SK-N-SH treated with all-trans-retinoic acid at 6 μM for 48 hours (cell line): ENCODE measurements around the gene MITF.

Experiments used
- ATAC-seq: fragments of 200-7000 bp; cut with Tn5 transposase; 3 replicates; pipeline ENCODE4 v1.9.1; 2020; ENCODE audit warnings: mild to moderate bottlenecking, moderate library complexity
- ARNTL ChIP-seq: fragments of 450-650 bp; formaldehyde crosslinking; IDR thresholded peaks from 2 replicates; pipeline ENCODE4 v1.5.0; 2020; ENCODE audit warnings: low read depth, mild to moderate bottlenecking, moderate library complexity, borderline replicate concordance
- BACH2 ChIP-seq: fragments of 250-450 bp; sonication (Bioruptor Pico); IDR thresholded peaks from 2 replicates; pipeline ENCODE4 v1.9.0; 2021; ENCODE audit warnings: mild to moderate bottlenecking, borderline replicate concordance
- ESRRG ChIP-seq: fragments of 250-450 bp; sonication (Bioruptor Pico); IDR thresholded peaks from 2 replicates; pipeline ENCODE4 v1.6.1; 2021; ENCODE audit warnings: mild to moderate bottlenecking
- GLIS3 ChIP-seq: fragments of 250-450 bp; sonication (Bioruptor Pico); IDR thresholded peaks from 2 replicates; pipeline ENCODE4 v1.5.0; 2020; ENCODE audit warnings: mild to moderate bottlenecking, moderate library complexity
- ISL1 ChIP-seq: fragments of 250-450 bp; sonication (Bioruptor Pico); IDR thresholded peaks from 2 replicates; pipeline ENCODE4 v2.1.2; 2022; ENCODE audit warnings: mild to moderate bottlenecking, moderate library complexity
- OSR1 ChIP-seq: fragments of 250-450 bp; sonication (Bioruptor Pico); IDR thresholded peaks from 2 replicates; pipeline ENCODE4 v1.8.0; 2022; ENCODE audit warnings: moderate library complexity, mild to moderate bottlenecking, inconsistent platforms
- POU6F1 ChIP-seq: fragments of 250-450 bp; sonication (Bioruptor Pico); IDR thresholded peaks from 2 replicates; pipeline ENCODE4 v1.8.0; 2021; ENCODE audit warnings: low read depth, mild to moderate bottlenecking, moderate library complexity, borderline replicate concordance
- RARB ChIP-seq: fragments of 250-450 bp; sonication (Bioruptor Pico); IDR thresholded peaks from 2 replicates; pipeline ENCODE4 v1.8.0; 2021; ENCODE audit warnings: mild to moderate bottlenecking, moderate library complexity
- SNAI2 ChIP-seq: fragments of 250-450 bp; sonication (Bioruptor Pico); IDR thresholded peaks from 2 replicates; pipeline ENCODE4 v1.5.0; 2020; ENCODE audit warnings: mild to moderate bottlenecking, moderate library complexity
- TCF4 ChIP-seq: fragments of 250-450 bp; sonication (Bioruptor Pico); IDR thresholded peaks from 2 replicates; pipeline ENCODE4 v1.8.0; 2021; ENCODE audit warnings: mild to moderate bottlenecking, moderate library complexity, borderline replicate concordance
- TOX ChIP-seq: fragments of 250-450 bp; sonication (Bioruptor Pico); IDR thresholded peaks from 2 replicates; pipeline ENCODE4 v1.8.0; 2021; ENCODE audit warnings: mild to moderate bottlenecking, moderate library complexity, borderline replicate concordance
- ZC3H10 ChIP-seq: fragments of 250-450 bp; sonication (Bioruptor Pico); IDR thresholded peaks from 2 replicates; pipeline ENCODE4 v1.5.1; 2021; ENCODE audit warnings: mild to moderate bottlenecking, moderate library complexity
- ZFP3 ChIP-seq: fragments of 250-450 bp; sonication (Bioruptor Pico); IDR thresholded peaks from 2 replicates; pipeline ENCODE4 v1.5.0; 2020; ENCODE audit warnings: mild to moderate bottlenecking, moderate library complexity
- ZNF565 ChIP-seq: fragments of 450-650 bp; formaldehyde crosslinking; conservative IDR thresholded peaks from 2 replicates; pipeline ENCODE4 v1.5.0; 2020; ENCODE audit warnings: low read depth, mild to moderate bottlenecking, moderate library complexity
- ZNF8 ChIP-seq: fragments of 450-650 bp; formaldehyde crosslinking; IDR thresholded peaks from 2 replicates; pipeline ENCODE4 v1.5.0; 2020; ENCODE audit warnings: mild to moderate bottlenecking, moderate library complexity
- TF ChIP-seq, protein P1 (sequence below): fragments of 250-450 bp; sonication (Bioruptor Pico); IDR thresholded peaks from 2 replicates; pipeline ENCODE4 v1.5.1; 2021; ENCODE audit warnings: mild to moderate bottlenecking, moderate library complexity
- TF ChIP-seq, protein P2 (sequence below): fragments of 250-450 bp; sonication (Bioruptor Pico); IDR thresholded peaks from 2 replicates; pipeline ENCODE4 v1.5.0; 2020; ENCODE audit warnings: mild to moderate bottlenecking, moderate library complexity
- TF ChIP-seq, protein P3 (sequence below): fragments of 250-450 bp; sonication (Bioruptor Pico); IDR thresholded peaks from 2 replicates; pipeline ENCODE4 v1.5.1; 2020; ENCODE audit warnings: low read depth, mild to moderate bottlenecking, moderate library complexity

Gene MITF

DNA sequence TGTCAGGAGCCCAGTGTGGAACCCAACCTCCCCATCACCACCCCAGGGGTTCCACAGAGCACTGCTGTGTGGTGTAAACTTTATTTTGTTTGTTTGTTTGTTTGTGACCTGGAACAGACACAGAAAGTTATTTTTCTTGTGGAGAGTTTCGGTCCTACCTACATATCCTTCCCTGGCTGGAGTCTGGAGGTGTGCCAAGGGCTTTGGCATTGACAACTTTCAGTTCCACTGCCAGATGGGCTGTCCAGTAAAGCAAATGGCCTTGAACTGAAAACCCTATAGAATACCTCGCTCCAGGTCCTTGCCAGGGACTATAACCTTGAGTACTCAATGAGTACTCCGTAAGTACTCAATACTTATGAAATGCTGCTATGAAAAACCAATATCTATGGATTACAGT is 103.5 kb downstream of the MITF start:
- TF ChIP-seq ARNTL (CRISPR knock-in tag) (no peak), TOX (CRISPR knock-in tag) (no peak), ISL1 (no peak), ZFP3 (CRISPR knock-in tag) (no peak)
- ATAC-seq: no peak

- no peak for TF ChIP-seq ZC3H10 (CRISPR knock-in tag)
- TF ChIP-seq, protein P1, sequence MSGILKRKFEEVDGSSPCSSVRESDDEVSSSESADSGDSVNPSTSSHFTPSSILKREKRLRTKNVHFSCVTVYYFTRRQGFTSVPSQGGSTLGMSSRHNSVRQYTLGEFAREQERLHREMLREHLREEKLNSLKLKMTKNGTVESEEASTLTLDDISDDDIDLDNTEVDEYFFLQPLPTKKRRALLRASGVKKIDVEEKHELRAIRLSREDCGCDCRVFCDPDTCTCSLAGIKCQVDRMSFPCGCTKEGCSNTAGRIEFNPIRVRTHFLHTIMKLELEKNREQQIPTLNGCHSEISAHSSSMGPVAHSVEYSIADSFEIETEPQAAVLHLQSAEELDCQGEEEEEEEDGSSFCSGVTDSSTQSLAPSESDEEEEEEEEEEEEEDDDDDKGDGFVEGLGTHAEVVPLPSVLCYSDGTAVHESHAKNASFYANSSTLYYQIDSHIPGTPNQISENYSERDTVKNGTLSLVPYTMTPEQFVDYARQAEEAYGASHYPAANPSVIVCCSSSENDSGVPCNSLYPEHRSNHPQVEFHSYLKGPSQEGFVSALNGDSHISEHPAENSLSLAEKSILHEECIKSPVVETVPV (CRISPR knock-in tag): no peak
- no peak for TF ChIP-seq GLIS3 (CRISPR knock-in tag)
- no peak for TF ChIP-seq OSR1 (CRISPR knock-in tag)
- no peak for TF ChIP-seq RARB
- no peak for TF ChIP-seq BACH2 (CRISPR knock-in tag)
- TF ChIP-seq, protein P2, sequence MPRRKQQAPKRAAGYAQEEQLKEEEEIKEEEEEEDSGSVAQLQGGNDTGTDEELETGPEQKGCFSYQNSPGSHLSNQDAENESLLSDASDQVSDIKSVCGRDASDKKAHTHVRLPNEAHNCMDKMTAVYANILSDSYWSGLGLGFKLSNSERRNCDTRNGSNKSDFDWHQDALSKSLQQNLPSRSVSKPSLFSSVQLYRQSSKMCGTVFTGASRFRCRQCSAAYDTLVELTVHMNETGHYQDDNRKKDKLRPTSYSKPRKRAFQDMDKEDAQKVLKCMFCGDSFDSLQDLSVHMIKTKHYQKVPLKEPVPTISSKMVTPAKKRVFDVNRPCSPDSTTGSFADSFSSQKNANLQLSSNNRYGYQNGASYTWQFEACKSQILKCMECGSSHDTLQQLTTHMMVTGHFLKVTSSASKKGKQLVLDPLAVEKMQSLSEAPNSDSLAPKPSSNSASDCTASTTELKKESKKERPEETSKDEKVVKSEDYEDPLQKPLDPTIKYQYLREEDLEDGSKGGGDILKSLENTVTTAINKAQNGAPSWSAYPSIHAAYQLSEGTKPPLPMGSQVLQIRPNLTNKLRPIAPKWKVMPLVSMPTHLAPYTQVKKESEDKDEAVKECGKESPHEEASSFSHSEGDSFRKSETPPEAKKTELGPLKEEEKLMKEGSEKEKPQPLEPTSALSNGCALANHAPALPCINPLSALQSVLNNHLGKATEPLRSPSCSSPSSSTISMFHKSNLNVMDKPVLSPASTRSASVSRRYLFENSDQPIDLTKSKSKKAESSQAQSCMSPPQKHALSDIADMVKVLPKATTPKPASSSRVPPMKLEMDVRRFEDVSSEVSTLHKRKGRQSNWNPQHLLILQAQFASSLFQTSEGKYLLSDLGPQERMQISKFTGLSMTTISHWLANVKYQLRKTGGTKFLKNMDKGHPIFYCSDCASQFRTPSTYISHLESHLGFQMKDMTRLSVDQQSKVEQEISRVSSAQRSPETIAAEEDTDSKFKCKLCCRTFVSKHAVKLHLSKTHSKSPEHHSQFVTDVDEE (CRISPR knock-in tag): no peak
- TF ChIP-seq TCF4 (CRISPR knock-in tag): no peak
- TF ChIP-seq TOX (CRISPR knock-in tag): no peak
- TF ChIP-seq POU6F1 (CRISPR knock-in tag): no peak
- TF ChIP-seq ARNTL (CRISPR knock-in tag): no peak
- no peak for TF ChIP-seq ZNF565 (CRISPR knock-in tag)
- TF ChIP-seq ISL1: no peak
- no peak for TF ChIP-seq ESRRG (CRISPR knock-in tag)
- no peak for ATAC-seq
Observed at GRCh38 chr3:69844706-69845105, 105.4 kb downstream of the MITF start.

DNA sequence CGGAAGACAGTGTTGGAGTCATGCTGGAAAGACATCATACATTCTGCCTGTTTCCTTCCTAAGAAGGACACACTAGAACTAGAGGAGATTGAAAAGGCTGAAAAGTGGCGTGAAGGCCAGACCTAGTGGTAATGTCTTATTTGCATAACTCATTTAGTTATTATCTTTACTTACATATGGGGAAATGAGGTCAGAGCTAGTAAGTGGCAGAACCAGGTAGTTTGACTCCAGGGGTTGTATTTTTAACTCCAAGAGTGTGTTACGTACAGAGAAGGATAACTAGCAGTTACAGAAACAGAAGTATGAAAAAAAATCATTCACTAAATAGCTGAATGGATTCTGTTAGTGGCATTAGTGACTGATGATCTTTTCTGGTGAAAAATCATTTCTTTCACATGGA is 108.0 kb downstream of the MITF start:
- TF ChIP-seq TCF4 (CRISPR knock-in tag) (no peak), BACH2 (CRISPR knock-in tag) (no peak), SNAI2 (CRISPR knock-in tag) (no peak), POU6F1 (CRISPR knock-in tag) (no peak), ZNF565 (CRISPR knock-in tag) (no peak), GLIS3 (CRISPR knock-in tag) (no peak), ZC3H10 (CRISPR knock-in tag) (no peak), ZFP3 (CRISPR knock-in tag) (no peak), ZNF8 (CRISPR knock-in tag) (no peak)
- TF ChIP-seq, protein P3, sequence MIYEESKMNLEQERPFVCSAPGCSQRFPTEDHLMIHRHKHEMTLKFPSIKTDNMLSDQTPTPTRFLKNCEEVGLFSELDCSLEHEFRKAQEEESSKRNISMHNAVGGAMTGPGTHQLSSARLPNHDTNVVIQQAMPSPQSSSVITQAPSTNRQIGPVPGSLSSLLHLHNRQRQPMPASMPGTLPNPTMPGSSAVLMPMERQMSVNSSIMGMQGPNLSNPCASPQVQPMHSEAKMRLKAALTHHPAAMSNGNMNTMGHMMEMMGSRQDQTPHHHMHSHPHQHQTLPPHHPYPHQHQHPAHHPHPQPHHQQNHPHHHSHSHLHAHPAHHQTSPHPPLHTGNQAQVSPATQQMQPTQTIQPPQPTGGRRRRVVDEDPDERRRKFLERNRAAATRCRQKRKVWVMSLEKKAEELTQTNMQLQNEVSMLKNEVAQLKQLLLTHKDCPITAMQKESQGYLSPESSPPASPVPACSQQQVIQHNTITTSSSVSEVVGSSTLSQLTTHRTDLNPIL (CRISPR knock-in tag): no peak
- TF ChIP-seq, protein P1 (CRISPR knock-in tag): no peak
- TF ChIP-seq, all 23 proteins: peak for 0
- ATAC-seq: no peak
